PC-3 (cell line): ENCODE results near the gene MAP7. TPM values are rescaled to one million over a fixed set of nuclear protein-coding genes. Genes with fewer than 3 reads are reported as not detected.

ENCODE experiments used
- ATAC-seq: fragments of 200-7000 bp; cut with Tn5 transposase; 2 replicates; pipeline ENCODE4 v1.9.1; 2020; ENCODE audit warnings: mild to moderate bottlenecking, moderate library complexity
- BruUV-seq: library from RNA; stranded (reverse); fragments of 400-500 nt; replicated peaks from 2 replicates; lab custom pipeline; 2021; lab: Mats Ljungman, UMichigan
- CTCF ChIA-PET: fragments of 300-600 bp; sonication (Branson Sonifier 250); formaldehyde crosslinking; loops from one replicate; lab custom pipeline; 2022; ENCODE audit warnings: antibody characterized with exemption; lab: Charles Lee
- POLR2A ChIA-PET: fragments of 300-600 bp; sonication (Branson Sonifier 250); formaldehyde crosslinking; loops from one replicate; lab custom pipeline; 2022; ENCODE audit warnings: antibody characterized with exemption; ENCODE audit not compliant: unreplicated experiment; lab: Charles Lee
- DNase-seq: peaks from one replicate; pipeline ENCODE4 v3.0.0-alpha.2; 2015
- H2AFZ ChIP-seq: fragments of 300-600 bp; sonication (generic); 2 replicates; pipeline ENCODE4 v1.6.0; 2016; ENCODE audit warnings: antibody characterized with exemption, low read length
- H3F3A ChIP-seq: fragments of 300-600 bp; sonication (generic); one replicate; pipeline ENCODE4 v1.6.0; 2017; ENCODE audit warnings: antibody characterized with exemption, low read length, control low read depth, mild to moderate bottlenecking; ENCODE audit not compliant: unreplicated experiment
- H3K27ac ChIP-seq: fragments of 300-600 bp; sonication (generic); 2 replicates; pipeline ENCODE4 v1.5.1; 2016; ENCODE audit warnings: mild to moderate bottlenecking, low read length
- H3K27me3 ChIP-seq: fragments of 300-600 bp; sonication (generic); 2 replicates; pipeline ENCODE4 v1.6.1; 2016; ENCODE audit warnings: low read length, mixed read lengths
- H3K36me3 ChIP-seq: fragments of 300-600 bp; sonication (generic); 2 replicates; pipeline ENCODE4 v1.6.1; 2016; ENCODE audit warnings: low read depth, mixed run types, low read length, mixed read lengths
- H3K4me1 ChIP-seq: fragments of 300-600 bp; sonication (generic); 2 replicates; pipeline ENCODE4 v1.5.1; 2016; ENCODE audit warnings: low read length; ENCODE audit not compliant: insufficient read depth
- H3K4me2 ChIP-seq: fragments of 300-600 bp; sonication (generic); 2 replicates; pipeline ENCODE4 v1.6.0; 2016; ENCODE audit warnings: low read length
- H3K4me3 ChIP-seq: fragments of 300-600 bp; sonication (generic); 2 replicates; pipeline ENCODE4 v1.5.1; 2016; ENCODE audit warnings: mild to moderate bottlenecking, low read length, mixed read lengths
- H3K79me2 ChIP-seq: fragments of 300-600 bp; sonication (generic); 2 replicates; pipeline ENCODE4 v1.6.1; 2017; ENCODE audit warnings: low read length, mixed read lengths
- H3K9ac ChIP-seq: fragments of 300-600 bp; sonication (generic); 2 replicates; pipeline ENCODE4 v1.6.0; 2016; ENCODE audit warnings: mild to moderate bottlenecking, low read length
- H3K9me2 ChIP-seq: fragments of 300-600 bp; sonication (generic); replicated peaks from 2 replicates; pipeline ENCODE4 v1.6.1; 2016; ENCODE audit warnings: mixed run types, low read length, mixed read lengths
- H3K9me3 ChIP-seq: fragments of 300-600 bp; sonication (generic); 2 replicates; pipeline ENCODE4 v1.6.1; 2016; ENCODE audit warnings: low read length, mixed read lengths
- H4K20me1 ChIP-seq: fragments of 300-600 bp; sonication (generic); 2 replicates; pipeline ENCODE4 v1.6.1; 2016; ENCODE audit warnings: low read length, mixed read lengths
- EZH2 ChIP-seq: fragments of 300-600 bp; sonication (generic); IDR thresholded peaks from one replicate; pipeline ENCODE4 v1.6.1; 2017; ENCODE audit warnings: antibody characterized with exemption, mild to moderate bottlenecking, low read length; ENCODE audit not compliant: unreplicated experiment
- EZH2phosphoT487 ChIP-seq: fragments of 300-600 bp; sonication (generic); IDR thresholded peaks from 2 replicates; pipeline ENCODE4 v1.6.1; 2018; ENCODE audit warnings: mild to moderate bottlenecking, antibody characterized with exemption, low read length, borderline replicate concordance
- intact Hi-C: fragments of 100-400 bp; cut with micrococcal nuclease; formaldehyde crosslinking; loops from 2 replicates; pipeline ENCODE4 v1.9.0; 2023
- total RNA-seq: library from RNA; depleted of rRNA; stranded (reverse); fragments of >200 nt; gene quantifications from 2 replicates; pipeline ENCODE4 v1.2.3, GENCODE V29; 2014
- TF ChIP-seq, protein P1 (sequence below): fragments of 300-600 bp; sonication (generic); conservative IDR thresholded peaks from 2 replicates; pipeline ENCODE4 v1.5.1; 2017; ENCODE audit warnings: antibody characterized with exemption, low read depth, mild to moderate bottlenecking, low read length

The MAP7 gene
- total RNA-seq, 1 experiment from 2014 or later, result 13.9 TPM

DNA sequence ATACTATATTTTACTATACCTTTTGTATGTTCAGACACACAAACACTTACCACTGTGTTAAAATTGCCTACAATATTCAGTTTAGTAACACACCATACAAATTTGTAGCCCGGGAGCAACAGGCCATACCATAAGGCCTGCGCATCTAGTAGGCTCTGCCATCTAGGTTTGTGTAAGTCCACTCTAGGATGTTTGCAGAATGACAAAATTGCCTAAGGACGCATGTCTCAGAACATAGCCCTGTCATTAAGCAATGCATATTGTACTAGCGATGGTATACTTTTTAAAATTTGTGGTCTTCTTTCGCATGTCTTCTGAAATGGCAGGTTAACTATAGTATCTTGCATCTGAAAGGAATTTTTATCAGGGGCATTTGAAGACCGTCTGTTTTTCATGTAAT is 26.6 kb upstream of the MAP7 start:
- H3K27me3 ChIP-seq, result no peaks in the 10 kb centered on the region
- no peak overlapping the region for H3K9ac ChIP-seq
- no peaks in the 10 kb centered on the region for H3K36me3 ChIP-seq
- H3K79me2 ChIP-seq, result no peaks in the 10 kb centered on the region
- no peak overlapping the region for H3K4me2 ChIP-seq
- H3K4me3 ChIP-seq, result no peak overlapping the region
- intact Hi-C loops, result no loop called here
- POLR2A ChIA-PET, result no interaction called here
- H3F3A ChIP-seq, result no peaks in the 10 kb centered on the region
- no peaks in the 10 kb centered on the region for H4K20me1 ChIP-seq
- peak; percentile 29 for DNase-seq
- no peaks in the 10 kb centered on the region for H3K4me1 ChIP-seq
- no peak for ATAC-seq
- H3K9me2 ChIP-seq, result no peaks in the 10 kb centered on the region
- CTCF ChIA-PET, result no interaction called here
- BruUV-seq, result no TSS peak
- TF ChIP-seq, protein P1, sequence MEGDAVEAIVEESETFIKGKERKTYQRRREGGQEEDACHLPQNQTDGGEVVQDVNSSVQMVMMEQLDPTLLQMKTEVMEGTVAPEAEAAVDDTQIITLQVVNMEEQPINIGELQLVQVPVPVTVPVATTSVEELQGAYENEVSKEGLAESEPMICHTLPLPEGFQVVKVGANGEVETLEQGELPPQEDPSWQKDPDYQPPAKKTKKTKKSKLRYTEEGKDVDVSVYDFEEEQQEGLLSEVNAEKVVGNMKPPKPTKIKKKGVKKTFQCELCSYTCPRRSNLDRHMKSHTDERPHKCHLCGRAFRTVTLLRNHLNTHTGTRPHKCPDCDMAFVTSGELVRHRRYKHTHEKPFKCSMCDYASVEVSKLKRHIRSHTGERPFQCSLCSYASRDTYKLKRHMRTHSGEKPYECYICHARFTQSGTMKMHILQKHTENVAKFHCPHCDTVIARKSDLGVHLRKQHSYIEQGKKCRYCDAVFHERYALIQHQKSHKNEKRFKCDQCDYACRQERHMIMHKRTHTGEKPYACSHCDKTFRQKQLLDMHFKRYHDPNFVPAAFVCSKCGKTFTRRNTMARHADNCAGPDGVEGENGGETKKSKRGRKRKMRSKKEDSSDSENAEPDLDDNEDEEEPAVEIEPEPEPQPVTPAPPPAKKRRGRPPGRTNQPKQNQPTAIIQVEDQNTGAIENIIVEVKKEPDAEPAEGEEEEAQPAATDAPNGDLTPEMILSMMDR, result no peak
- TF ChIP-seq EZH2phosphoT487, result no peak
- TF ChIP-seq EZH2, result no peak
- H2AFZ ChIP-seq, result no peak overlapping the region
- no peak overlapping the region for H3K27ac ChIP-seq
- H3K9me3 ChIP-seq, result no peaks in the 10 kb centered on the region

DNA sequence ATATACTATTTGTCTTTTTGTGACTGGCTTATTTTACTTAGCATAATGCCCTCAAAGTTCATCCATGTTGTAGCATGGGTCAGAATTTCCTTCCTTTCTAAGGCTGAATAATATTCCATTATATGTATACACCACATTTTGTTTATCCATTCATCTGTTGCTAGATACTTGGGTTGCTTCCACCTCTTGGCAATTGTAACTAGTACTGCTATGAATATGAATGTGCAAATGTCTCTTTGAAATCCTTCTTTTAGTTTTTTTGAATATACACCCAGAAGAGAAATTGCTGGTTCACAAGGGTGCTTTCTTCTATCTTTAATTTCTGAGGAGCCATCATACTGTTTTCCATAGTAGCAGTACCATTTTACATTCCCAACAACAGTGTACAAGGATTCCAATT is 21.3 kb upstream of the MAP7 start:
- ChIA-PET POLR2A (no interaction called here), CTCF (no interaction called here)
- H3K4me3 ChIP-seq, result no peak overlapping the region
- no peak overlapping the region for H2AFZ ChIP-seq
- H3K27ac ChIP-seq, result no peak overlapping the region
- no peaks in the 10 kb centered on the region for H3F3A ChIP-seq
- H3K9me3 ChIP-seq, result peaks cover 5% of the 10 kb centered on the region; the same call in 1 of the 2 replicates
- TF ChIP-seq, protein P1, result no peak
- TF ChIP-seq EZH2phosphoT487, result no peak
- TF ChIP-seq EZH2, result no peak
- no peaks in the 10 kb centered on the region for H3K79me2 ChIP-seq
- intact Hi-C loops, result no loop called here
- no peak overlapping the region for H3K4me2 ChIP-seq
- no TSS peak for BruUV-seq
- H3K36me3 ChIP-seq, result peaks cover 7% of the 10 kb centered on the region; the same call in 1 of the 2 replicates
- no peak overlapping the region for H3K9ac ChIP-seq
- H3K9me2 ChIP-seq, result no peaks in the 10 kb centered on the region
- H4K20me1 ChIP-seq, result no peaks in the 10 kb centered on the region
- ATAC-seq (no peak), DNase-seq (no peak)
- H3K4me1 ChIP-seq, result peaks cover 17% of the 10 kb centered on the region
- no peaks in the 10 kb centered on the region for H3K27me3 ChIP-seq

DNA sequence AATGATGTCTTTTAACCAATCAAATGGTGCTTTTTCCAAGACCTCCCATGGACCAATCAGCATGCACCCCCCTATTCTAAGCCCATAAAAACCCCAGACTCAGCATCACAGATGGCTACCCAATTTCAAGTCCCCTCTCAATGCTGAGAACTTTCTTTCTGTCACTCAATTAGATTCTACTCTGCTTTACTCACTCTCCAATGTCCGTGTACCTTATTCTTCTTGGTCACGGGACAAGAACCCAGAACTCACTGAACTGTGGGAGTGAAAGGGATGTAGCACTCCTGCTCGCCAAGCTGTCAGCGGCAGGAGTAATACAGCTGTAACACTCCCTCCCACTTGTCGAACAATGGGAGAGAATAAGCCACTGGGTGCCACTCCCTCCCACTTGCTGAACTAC is 20.8 kb upstream of the MAP7 start:
- BruUV-seq, result no TSS peak
- CTCF ChIA-PET, result no interaction called here
- POLR2A ChIA-PET, result no interaction called here

More for the DNA sequence above, 20.8 kb upstream of the MAP7 start:
- H3K9ac ChIP-seq, result no peak overlapping the region
- no peak for DNase-seq
- TF ChIP-seq EZH2 (no peak), EZH2phosphoT487 (no peak)
- TF ChIP-seq, protein P1, result no peak
- H3K27ac ChIP-seq, result no peak overlapping the region
- no peaks in the 10 kb centered on the region for H4K20me1 ChIP-seq
- no peaks in the 10 kb centered on the region for H3K27me3 ChIP-seq
- intact Hi-C loops, result no loop called here
- H3K9me2 ChIP-seq, result no peaks in the 10 kb centered on the region
- H3K4me2 ChIP-seq, result no peak overlapping the region
- no peaks in the 10 kb centered on the region for H3F3A ChIP-seq
- no peak overlapping the region for H2AFZ ChIP-seq
- peaks cover 21% of the 10 kb centered on the region for H3K4me1 ChIP-seq
- no peaks in the 10 kb centered on the region for H3K79me2 ChIP-seq
- H3K9me3 ChIP-seq, result peaks cover 5% of the 10 kb centered on the region; the same call in 1 of the 2 replicates
- ATAC-seq, result no peak
- H3K36me3 ChIP-seq, result peaks cover 7% of the 10 kb centered on the region; the same call in 1 of the 2 replicates
- no peak overlapping the region for H3K4me3 ChIP-seq
